Mucosa of stomach (tissue), 1 donor: Measurements from ENCODE around the gene TNKS2.

Experiments
- H3K27me3 ChIP-seq: one replicate; pipeline ENCODE4 v1.7.0; 2013; ENCODE audit warnings: mild to moderate bottlenecking, low read length; ENCODE audit not compliant: control insufficient read depth, insufficient read depth
- H3K36me3 ChIP-seq: one replicate; pipeline ENCODE4 v1.7.0; 2013; ENCODE audit warnings: low read length; ENCODE audit not compliant: control insufficient read depth, insufficient read depth
- H3K4me1 ChIP-seq: one replicate; pipeline ENCODE4 v1.7.0; 2013; ENCODE audit warnings: mild to moderate bottlenecking, low read length; ENCODE audit not compliant: control insufficient read depth, insufficient read depth
- H3K4me3 ChIP-seq: one replicate; pipeline ENCODE4 v1.7.0; 2013; ENCODE audit warnings: low read length
- H3K9ac ChIP-seq: one replicate; pipeline ENCODE4 v1.7.0; 2013; ENCODE audit warnings: mild to moderate bottlenecking, low read length, moderate library complexity
- H3K9me3 ChIP-seq: one replicate; pipeline ENCODE4 v1.7.0; 2013; ENCODE audit warnings: mild to moderate bottlenecking, low read length, moderate library complexity; ENCODE audit not compliant: control insufficient read depth
- donor health status: Pancreatic carcinoma.

Gene TNKS2

GRCh38 chr10:91774571-91774970 is 23.7 kb upstream of the TNKS2 start:
- Histone ChIP-seq H3K36me3 (no peaks in the 10 kb centered on the region), H3K9ac (no peak overlapping the region), H3K9me3 (no peaks in the 10 kb centered on the region), H3K4me3 (no peak overlapping the region), H3K27me3 (peaks cover 7% of the 10 kb centered on the region), H3K4me1 (no peaks in the 10 kb centered on the region)

- Histone ChIP-seq H3K27me3 (peaks cover 7% of the 10 kb centered on the region), H3K9me3 (no peaks in the 10 kb centered on the region), H3K36me3 (no peaks in the 10 kb centered on the region), H3K9ac (no peak overlapping the region), H3K4me3 (no peak overlapping the region), H3K4me1 (no peaks in the 10 kb centered on the region)
Observed at GRCh38 chr10:91775731-91776130, 22.5 kb upstream of the TNKS2 start.

- Histone ChIP-seq H3K9ac (no peak overlapping the region), H3K27me3 (peaks cover 7% of the 10 kb centered on the region), H3K36me3 (no peaks in the 10 kb centered on the region), H3K4me3 (no peak overlapping the region), H3K9me3 (no peaks in the 10 kb centered on the region), H3K4me1 (no peaks in the 10 kb centered on the region)
Observed at GRCh38 chr10:91776266-91776665, 22.0 kb upstream of the TNKS2 start.

- H3K4me1 ChIP-seq: no peaks in the 10 kb centered on the region
- H3K4me3 ChIP-seq: no peak overlapping the region
- no peak overlapping the region for H3K9ac ChIP-seq
- no peaks in the 10 kb centered on the region for H3K36me3 ChIP-seq
- peaks cover 7% of the 10 kb centered on the region for H3K27me3 ChIP-seq
- no peaks in the 10 kb centered on the region for H3K9me3 ChIP-seq
Observed at GRCh38 chr10:91778485-91778884, 19.7 kb upstream of the TNKS2 start.

GRCh38 chr10:91779011-91779605 is 19.1 kb upstream of the TNKS2 start:
- Histone ChIP-seq H3K4me3 (no peak overlapping the region), H3K9me3 (no peaks in the 10 kb centered on the region), H3K4me1 (no peaks in the 10 kb centered on the region), H3K36me3 (no peaks in the 10 kb centered on the region), H3K9ac (no peak overlapping the region), H3K27me3 (peaks cover 4% of the 10 kb centered on the region)

- Histone ChIP-seq H3K9ac (no peak overlapping the region), H3K4me3 (no peak overlapping the region), H3K36me3 (no peaks in the 10 kb centered on the region), H3K4me1 (no peaks in the 10 kb centered on the region), H3K9me3 (no peaks in the 10 kb centered on the region), H3K27me3 (no peaks in the 10 kb centered on the region)
Observed at GRCh38 chr10:91782539-91782938, 15.7 kb upstream of the TNKS2 start.

GRCh38 chr10:91785830-91786229 is 12.4 kb upstream of the TNKS2 start:
- Histone ChIP-seq H3K4me1 (no peaks in the 10 kb centered on the region), H3K9me3 (no peaks in the 10 kb centered on the region), H3K27me3 (no peaks in the 10 kb centered on the region), H3K36me3 (no peaks in the 10 kb centered on the region), H3K4me3 (no peak overlapping the region), H3K9ac (no peak overlapping the region)

- Histone ChIP-seq H3K27me3 (no peaks in the 10 kb centered on the region), H3K4me3 (no peak overlapping the region), H3K9ac (no peak overlapping the region), H3K9me3 (no peaks in the 10 kb centered on the region), H3K4me1 (no peaks in the 10 kb centered on the region), H3K36me3 (no peaks in the 10 kb centered on the region)
Observed at GRCh38 chr10:91787258-91787657, 11.0 kb upstream of the TNKS2 start.

- H3K4me1 ChIP-seq: no peaks in the 10 kb centered on the region
- H3K9ac ChIP-seq: no peak overlapping the region
- no peaks in the 10 kb centered on the region for H3K9me3 ChIP-seq
- H3K4me3 ChIP-seq: no peak overlapping the region
- H3K27me3 ChIP-seq: no peaks in the 10 kb centered on the region
- H3K36me3 ChIP-seq: no peaks in the 10 kb centered on the region
Observed at GRCh38 chr10:91787810-91788209, 10.4 kb upstream of the TNKS2 start.

GRCh38 chr10:91788527-91788926 is 9.7 kb upstream of the TNKS2 start:
- Histone ChIP-seq H3K4me3 (no peak overlapping the region), H3K27me3 (no peaks in the 10 kb centered on the region), H3K9me3 (no peaks in the 10 kb centered on the region), H3K9ac (no peak overlapping the region), H3K4me1 (no peaks in the 10 kb centered on the region), H3K36me3 (no peaks in the 10 kb centered on the region)

GRCh38 chr10:91796331-91797047 is 1.7 kb upstream of the TNKS2 start:
- peak overlapping the region; percentile 61 for H3K4me3 ChIP-seq
- H3K36me3 ChIP-seq: no peaks in the 10 kb centered on the region
- peaks cover 19% of the 10 kb centered on the region for H3K4me1 ChIP-seq
- no peaks in the 10 kb centered on the region for H3K9me3 ChIP-seq
- no peaks in the 10 kb centered on the region for H3K27me3 ChIP-seq
- H3K9ac ChIP-seq: peak overlapping the region; percentile 68

- H3K4me3 ChIP-seq: peak overlapping the region; percentile 88
- no peaks in the 10 kb centered on the region for H3K36me3 ChIP-seq
- no peaks in the 10 kb centered on the region for H3K27me3 ChIP-seq
- no peaks in the 10 kb centered on the region for H3K9me3 ChIP-seq
- H3K9ac ChIP-seq: peak overlapping the region; percentile 96
- peaks cover 19% of the 10 kb centered on the region for H3K4me1 ChIP-seq
Observed at GRCh38 chr10:91797048-91797690, 1.1 kb upstream of the TNKS2 start.
